GM12875 (cell line): Measurements from ENCODE around the gene CHD6.

Source experiments
- H3K4me3 ChIP-seq: one replicate; pipeline ENCODE4 v1.5.1; 2011; ENCODE audit warnings: low read depth, low read length, control low read depth
- TF ChIP-seq, protein P1 (sequence below): IDR thresholded peaks from 2 replicates; pipeline ENCODE4 v1.5.1; 2011; ENCODE audit warnings: low read depth, mild to moderate bottlenecking, control low read depth, inconsistent platforms, low read length, moderate library complexity, borderline replicate concordance; ENCODE audit not compliant: insufficient read depth

CHD6 gene

GRCh38 chr20:41560970-41561369 is 57.2 kb downstream of the CHD6 start:
- TF ChIP-seq, protein P1, sequence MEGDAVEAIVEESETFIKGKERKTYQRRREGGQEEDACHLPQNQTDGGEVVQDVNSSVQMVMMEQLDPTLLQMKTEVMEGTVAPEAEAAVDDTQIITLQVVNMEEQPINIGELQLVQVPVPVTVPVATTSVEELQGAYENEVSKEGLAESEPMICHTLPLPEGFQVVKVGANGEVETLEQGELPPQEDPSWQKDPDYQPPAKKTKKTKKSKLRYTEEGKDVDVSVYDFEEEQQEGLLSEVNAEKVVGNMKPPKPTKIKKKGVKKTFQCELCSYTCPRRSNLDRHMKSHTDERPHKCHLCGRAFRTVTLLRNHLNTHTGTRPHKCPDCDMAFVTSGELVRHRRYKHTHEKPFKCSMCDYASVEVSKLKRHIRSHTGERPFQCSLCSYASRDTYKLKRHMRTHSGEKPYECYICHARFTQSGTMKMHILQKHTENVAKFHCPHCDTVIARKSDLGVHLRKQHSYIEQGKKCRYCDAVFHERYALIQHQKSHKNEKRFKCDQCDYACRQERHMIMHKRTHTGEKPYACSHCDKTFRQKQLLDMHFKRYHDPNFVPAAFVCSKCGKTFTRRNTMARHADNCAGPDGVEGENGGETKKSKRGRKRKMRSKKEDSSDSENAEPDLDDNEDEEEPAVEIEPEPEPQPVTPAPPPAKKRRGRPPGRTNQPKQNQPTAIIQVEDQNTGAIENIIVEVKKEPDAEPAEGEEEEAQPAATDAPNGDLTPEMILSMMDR: no peak

GRCh38 chr20:41559658-41560057 is 58.5 kb downstream of the CHD6 start:
- TF ChIP-seq, protein P1: no peak
- no peak overlapping the region for H3K4me3 ChIP-seq

More at GRCh38 chr20:41560970-41561369, 57.2 kb downstream of the CHD6 start:
- no peak overlapping the region for H3K4me3 ChIP-seq

GRCh38 chr20:41553142-41553879 is 64.9 kb downstream of the CHD6 start:
- TF ChIP-seq, protein P1: no peak
- H3K4me3 ChIP-seq: no peak overlapping the region

DNA sequence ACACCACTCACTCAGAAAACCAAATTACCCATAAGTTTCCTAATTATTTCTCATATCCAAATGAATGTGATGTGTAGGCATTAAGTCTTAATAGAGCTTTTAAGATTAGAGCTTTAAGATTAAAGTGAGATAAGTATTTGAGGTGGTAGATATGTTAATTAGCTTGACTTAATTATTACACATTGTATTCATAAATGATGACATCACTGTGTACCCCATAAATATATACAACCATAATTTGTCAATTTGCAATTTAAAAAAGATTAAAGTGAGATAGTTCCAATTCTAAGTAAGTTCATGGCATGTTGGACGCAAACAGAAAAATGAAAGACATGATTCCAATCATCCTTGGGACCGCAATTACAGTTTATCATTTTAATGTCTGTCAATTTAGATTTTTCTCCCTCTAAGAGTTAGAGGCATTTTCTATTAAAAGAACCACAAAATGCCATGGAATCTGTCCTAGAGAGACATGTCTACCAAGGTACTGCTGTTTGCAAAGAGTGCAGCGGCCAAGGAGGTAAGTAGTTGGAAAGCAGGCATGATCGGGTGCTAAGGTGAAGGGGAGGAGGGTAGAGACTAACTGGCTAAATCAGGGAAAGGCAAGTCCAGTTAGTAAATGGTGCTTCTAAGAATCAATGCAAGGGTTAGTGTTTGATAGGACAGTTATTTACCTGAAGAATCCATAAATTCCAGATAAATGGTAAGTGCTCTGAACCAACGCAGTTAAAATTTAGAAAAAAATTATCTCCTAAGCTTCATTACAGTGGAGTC is 65.7 kb downstream of the CHD6 start:
- H3K4me3 ChIP-seq: no peak overlapping the region
- TF ChIP-seq, protein P1: no peak

- no peak overlapping the region for H3K4me3 ChIP-seq
- TF ChIP-seq, protein P1: no peak
Measured at GRCh38 chr20:41551011-41551705, 67.0 kb downstream of the CHD6 start.

DNA sequence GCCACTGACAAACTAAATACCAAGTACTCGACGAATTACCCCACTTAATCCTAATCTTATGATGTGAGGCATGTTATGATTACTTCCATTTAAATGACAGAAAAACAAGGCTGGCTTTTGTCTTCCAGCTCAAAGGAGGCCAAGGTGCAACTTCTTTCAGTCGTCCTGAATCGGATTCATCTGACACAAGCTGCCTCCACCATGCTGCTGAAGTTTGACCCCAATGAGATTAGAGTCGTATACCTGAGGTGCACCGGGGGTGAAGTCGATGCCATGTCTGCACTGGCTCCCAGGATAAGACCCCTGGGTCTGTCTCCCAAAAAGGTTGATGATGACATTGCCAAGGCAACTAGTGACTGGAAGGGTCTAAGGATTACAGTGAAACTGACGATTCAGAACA is 71.0 kb downstream of the CHD6 start:
- TF ChIP-seq, protein P1: no peak
- H3K4me3 ChIP-seq: no peak overlapping the region
